WTC11 (cell line): ENCODE measurements around the gene TNRC6A.

ENCODE experiments used
- ATF2 ChIP-seq: sonication (generic); formaldehyde crosslinking; IDR thresholded peaks from 2 replicates; pipeline ENCODE4 v1.8.1; 2022; ENCODE audit warnings: low read depth, missing genetic modification reagents, borderline replicate concordance
- CREB1 ChIP-seq: sonication (generic); formaldehyde crosslinking; IDR thresholded peaks from 2 replicates; pipeline ENCODE4 v1.8.0; 2023; ENCODE audit warnings: mild to moderate bottlenecking, missing genetic modification reagents
- CREM ChIP-seq: sonication (generic); formaldehyde crosslinking; IDR thresholded peaks from 2 replicates; pipeline ENCODE4 v1.8.1; 2022; ENCODE audit warnings: mild to moderate bottlenecking, missing genetic modification reagents, moderate library complexity
- ETV6 ChIP-seq: sonication (generic); formaldehyde crosslinking; IDR thresholded peaks from 2 replicates; pipeline ENCODE4 v1.8.1; 2022; ENCODE audit warnings: mild to moderate bottlenecking, missing genetic modification reagents
- KAT7 ChIP-seq: sonication (generic); formaldehyde crosslinking; IDR thresholded peaks from 2 replicates; pipeline ENCODE4 v1.8.1; 2023; ENCODE audit warnings: missing genetic modification reagents, mild to moderate bottlenecking, borderline replicate concordance
- NR2C2 ChIP-seq: sonication (generic); formaldehyde crosslinking; IDR thresholded peaks from 2 replicates; pipeline ENCODE4 v1.8.0; 2022; ENCODE audit warnings: mild to moderate bottlenecking, missing genetic modification reagents
- TEAD4 ChIP-seq: sonication (generic); formaldehyde crosslinking; IDR thresholded peaks from 2 replicates; pipeline ENCODE4 v1.8.0; 2022; ENCODE audit warnings: mild to moderate bottlenecking, missing genetic modification reagents
- ZNF232 ChIP-seq: sonication (generic); formaldehyde crosslinking; IDR thresholded peaks from 2 replicates; pipeline ENCODE4 v1.8.0; 2022; ENCODE audit warnings: mild to moderate bottlenecking, missing genetic modification reagents
- ZNF263 ChIP-seq: sonication (generic); formaldehyde crosslinking; IDR thresholded peaks from 2 replicates; pipeline ENCODE4 v1.8.1; 2022; ENCODE audit warnings: low read depth, mild to moderate bottlenecking, moderate library complexity, missing genetic modification reagents
- ZNF317 ChIP-seq: sonication (generic); formaldehyde crosslinking; IDR thresholded peaks from 2 replicates; pipeline ENCODE4 v1.8.1; 2023; ENCODE audit warnings: low read depth, mild to moderate bottlenecking, moderate library complexity, missing genetic modification reagents, borderline replicate concordance
- TF ChIP-seq, protein P1 (sequence below): fragments of 200-600 bp; IDR thresholded peaks from 2 replicates; pipeline ENCODE4 v1.8.0; 2022; ENCODE audit warnings: antibody characterized with exemption
- TF ChIP-seq, protein P2 (sequence below): sonication (generic); formaldehyde crosslinking; conservative IDR thresholded peaks from 2 replicates; pipeline ENCODE4 v1.8.1; 2023; ENCODE audit warnings: mild to moderate bottlenecking, low read depth, missing genetic modification reagents, moderate library complexity
- TF ChIP-seq, protein P3 (sequence below): sonication (generic); formaldehyde crosslinking; IDR thresholded peaks from 2 replicates; pipeline ENCODE4 v1.8.1; 2022; ENCODE audit warnings: mild to moderate bottlenecking, moderate library complexity, missing genetic modification reagents

DNA sequence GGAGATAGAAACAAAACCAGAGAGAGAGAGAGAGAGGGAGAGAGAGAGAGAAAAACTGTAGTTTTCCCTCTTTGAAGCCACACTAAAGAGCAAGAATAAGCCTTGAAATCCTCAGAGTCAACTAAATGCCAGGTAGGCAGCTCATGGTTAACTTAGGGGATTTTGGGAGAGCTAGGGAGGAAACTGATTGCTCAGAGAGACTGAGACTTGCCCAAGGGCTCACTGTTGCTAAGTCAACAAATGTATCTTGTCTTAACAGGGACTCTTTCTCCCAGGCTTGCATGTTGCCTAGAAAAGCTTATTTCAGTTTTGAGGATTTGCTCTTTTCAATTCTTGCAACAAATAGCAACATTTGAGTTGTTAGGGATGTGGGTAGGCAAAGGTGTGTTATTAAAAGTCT is 111.8 kb downstream of the TNRC6A start:
- TF ChIP-seq, protein P1, sequence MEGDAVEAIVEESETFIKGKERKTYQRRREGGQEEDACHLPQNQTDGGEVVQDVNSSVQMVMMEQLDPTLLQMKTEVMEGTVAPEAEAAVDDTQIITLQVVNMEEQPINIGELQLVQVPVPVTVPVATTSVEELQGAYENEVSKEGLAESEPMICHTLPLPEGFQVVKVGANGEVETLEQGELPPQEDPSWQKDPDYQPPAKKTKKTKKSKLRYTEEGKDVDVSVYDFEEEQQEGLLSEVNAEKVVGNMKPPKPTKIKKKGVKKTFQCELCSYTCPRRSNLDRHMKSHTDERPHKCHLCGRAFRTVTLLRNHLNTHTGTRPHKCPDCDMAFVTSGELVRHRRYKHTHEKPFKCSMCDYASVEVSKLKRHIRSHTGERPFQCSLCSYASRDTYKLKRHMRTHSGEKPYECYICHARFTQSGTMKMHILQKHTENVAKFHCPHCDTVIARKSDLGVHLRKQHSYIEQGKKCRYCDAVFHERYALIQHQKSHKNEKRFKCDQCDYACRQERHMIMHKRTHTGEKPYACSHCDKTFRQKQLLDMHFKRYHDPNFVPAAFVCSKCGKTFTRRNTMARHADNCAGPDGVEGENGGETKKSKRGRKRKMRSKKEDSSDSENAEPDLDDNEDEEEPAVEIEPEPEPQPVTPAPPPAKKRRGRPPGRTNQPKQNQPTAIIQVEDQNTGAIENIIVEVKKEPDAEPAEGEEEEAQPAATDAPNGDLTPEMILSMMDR: no peak
- TF ChIP-seq NR2C2 (CRISPR knock-in tag) (no peak), ATF2 (CRISPR knock-in tag) (no peak), ETV6 (CRISPR knock-in tag) (no peak), CREM (CRISPR knock-in tag) (no peak), ZNF232 (no peak), KAT7 (CRISPR knock-in tag) (no peak), ZNF317 (CRISPR knock-in tag) (no peak), ZNF263 (CRISPR knock-in tag) (no peak), CREB1 (CRISPR knock-in tag) (no peak), TEAD4 (no peak)
- TF ChIP-seq, protein P2, sequence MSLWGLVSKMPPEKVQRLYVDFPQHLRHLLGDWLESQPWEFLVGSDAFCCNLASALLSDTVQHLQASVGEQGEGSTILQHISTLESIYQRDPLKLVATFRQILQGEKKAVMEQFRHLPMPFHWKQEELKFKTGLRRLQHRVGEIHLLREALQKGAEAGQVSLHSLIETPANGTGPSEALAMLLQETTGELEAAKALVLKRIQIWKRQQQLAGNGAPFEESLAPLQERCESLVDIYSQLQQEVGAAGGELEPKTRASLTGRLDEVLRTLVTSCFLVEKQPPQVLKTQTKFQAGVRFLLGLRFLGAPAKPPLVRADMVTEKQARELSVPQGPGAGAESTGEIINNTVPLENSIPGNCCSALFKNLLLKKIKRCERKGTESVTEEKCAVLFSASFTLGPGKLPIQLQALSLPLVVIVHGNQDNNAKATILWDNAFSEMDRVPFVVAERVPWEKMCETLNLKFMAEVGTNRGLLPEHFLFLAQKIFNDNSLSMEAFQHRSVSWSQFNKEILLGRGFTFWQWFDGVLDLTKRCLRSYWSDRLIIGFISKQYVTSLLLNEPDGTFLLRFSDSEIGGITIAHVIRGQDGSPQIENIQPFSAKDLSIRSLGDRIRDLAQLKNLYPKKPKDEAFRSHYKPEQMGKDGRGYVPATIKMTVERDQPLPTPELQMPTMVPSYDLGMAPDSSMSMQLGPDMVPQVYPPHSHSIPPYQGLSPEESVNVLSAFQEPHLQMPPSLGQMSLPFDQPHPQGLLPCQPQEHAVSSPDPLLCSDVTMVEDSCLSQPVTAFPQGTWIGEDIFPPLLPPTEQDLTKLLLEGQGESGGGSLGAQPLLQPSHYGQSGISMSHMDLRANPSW (CRISPR knock-in tag): no peak
- TF ChIP-seq, protein P3, sequence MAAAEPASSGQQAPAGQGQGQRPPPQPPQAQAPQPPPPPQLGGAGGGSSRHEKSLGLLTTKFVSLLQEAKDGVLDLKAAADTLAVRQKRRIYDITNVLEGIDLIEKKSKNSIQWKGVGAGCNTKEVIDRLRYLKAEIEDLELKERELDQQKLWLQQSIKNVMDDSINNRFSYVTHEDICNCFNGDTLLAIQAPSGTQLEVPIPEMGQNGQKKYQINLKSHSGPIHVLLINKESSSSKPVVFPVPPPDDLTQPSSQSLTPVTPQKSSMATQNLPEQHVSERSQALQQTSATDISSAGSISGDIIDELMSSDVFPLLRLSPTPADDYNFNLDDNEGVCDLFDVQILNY (CRISPR knock-in tag): no peak
